Left lobe of liver (tissue), 2 donors: ENCODE data around the gene SNRPB2. TPM values are rescaled to one million over a fixed set of nuclear protein-coding genes. Genes with fewer than 3 reads are reported as not detected.

Source experiments
- ATAC-seq: fragments of 200-7000 bp; cut with Tn5 transposase; one replicate; pipeline ENCODE4 v1.9.1; 2020; ENCODE audit warnings: mild to moderate bottlenecking, moderate library complexity
- DNase-seq: peaks from one replicate; pipeline ENCODE4 v3.0.0-alpha.2; 2020; ENCODE audit warnings: low spot score
- total RNA-seq: library from RNA; stranded (reverse); gene quantifications from one replicate; pipeline ENCODE4 v1.2.1, GENCODE V29; 2021
- donor health status: DM: no; HTN: no; CAD: no; lungs with moderate emphysema.
- donor health status: DM: no; HTN: yes; CAD: no.

SNRPB2 gene
- total RNA-seq, 1 donor from 2014 or later, result 11.0 TPM

DNA sequence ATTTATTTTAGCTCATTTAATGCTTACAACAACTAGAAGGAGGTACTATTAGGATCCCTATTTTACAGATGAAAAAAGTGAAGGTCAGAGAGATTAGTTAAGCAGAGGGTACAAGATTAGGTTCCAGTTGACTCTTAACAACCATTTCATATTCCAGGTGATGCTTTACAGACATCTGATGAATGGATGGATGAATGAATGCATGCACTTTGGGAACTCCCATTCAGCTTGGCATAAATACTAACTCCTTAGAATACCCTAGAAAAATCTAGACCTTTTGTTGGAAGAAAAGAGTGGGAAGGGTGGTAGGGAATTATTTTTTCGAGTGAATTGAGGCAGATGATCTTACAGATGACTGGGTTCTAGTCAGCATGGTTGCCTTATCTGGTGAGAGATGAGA lies 746 bp upstream of the SNRPB2 start:
- DNase-seq (no peak), ATAC-seq (no peak)

- DNase-seq (no peak), ATAC-seq (no peak)
Measured at GRCh38 chr20:16732506-16733152, 2.8 kb downstream of the SNRPB2 start.

DNA sequence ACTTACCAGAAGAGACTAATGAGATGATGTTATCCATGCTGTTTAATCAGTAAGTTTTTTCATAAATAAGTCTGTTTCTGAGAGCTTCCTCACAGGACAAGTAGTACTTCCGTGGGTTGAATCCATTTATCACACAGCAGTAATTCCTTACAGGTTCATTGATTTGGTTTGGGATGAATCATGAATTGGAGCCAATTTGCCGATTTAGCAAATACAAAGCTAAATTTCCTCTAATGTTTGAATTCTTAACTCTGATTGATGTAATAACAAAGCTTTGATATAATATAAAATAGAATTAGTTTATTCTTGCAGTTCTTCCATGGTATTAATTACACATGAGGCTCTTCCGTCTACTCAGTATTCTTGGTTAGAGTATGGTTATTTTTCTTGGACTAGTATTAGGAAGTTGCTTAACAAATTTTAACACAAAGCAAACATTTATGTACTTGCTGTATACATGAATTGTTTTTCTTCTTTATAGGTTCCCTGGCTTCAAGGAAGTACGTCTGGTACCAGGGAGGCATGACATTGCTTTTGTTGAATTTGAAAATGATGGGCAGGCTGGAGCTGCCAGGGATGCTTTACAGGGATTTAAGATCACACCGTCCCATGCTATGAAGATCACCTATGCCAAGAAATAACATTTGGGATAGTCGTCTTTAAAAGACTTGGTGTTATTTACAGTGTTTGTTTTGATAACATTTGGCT lies 10.7 kb downstream of the SNRPB2 start:
- no peak for DNase-seq
- no peak for ATAC-seq

DNA sequence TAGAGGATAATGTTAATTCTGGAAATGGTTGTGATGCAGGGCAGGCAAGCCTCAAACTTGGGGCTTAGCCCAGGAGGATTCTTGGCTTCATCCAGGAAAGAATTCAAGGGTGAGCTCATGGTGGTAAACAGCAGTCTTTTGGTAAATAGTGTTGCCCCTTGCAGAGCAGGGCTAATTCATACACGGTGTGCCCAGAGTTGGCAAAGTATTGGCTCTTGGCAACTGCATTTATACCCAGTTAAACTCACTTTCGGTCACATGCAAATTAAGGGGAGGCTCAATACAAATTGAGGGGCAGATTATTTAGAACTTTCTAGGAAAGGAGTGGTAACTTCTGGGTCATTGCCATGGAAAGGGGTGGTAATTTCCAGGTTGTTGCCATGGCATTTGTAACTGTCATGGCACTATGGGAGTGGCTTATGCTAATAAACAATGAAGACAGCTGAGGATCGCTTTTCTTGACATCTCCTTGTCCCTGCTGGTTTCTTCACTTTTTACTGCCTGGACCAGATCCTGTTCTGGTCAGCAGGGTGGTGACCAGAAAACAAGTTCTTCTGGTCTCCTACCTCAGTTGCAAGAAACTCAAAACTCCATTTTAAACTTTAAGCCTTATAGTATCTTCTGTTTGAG lies 14.5 kb downstream of the SNRPB2 start:
- ATAC-seq (no peak), DNase-seq (no peak)

DNA sequence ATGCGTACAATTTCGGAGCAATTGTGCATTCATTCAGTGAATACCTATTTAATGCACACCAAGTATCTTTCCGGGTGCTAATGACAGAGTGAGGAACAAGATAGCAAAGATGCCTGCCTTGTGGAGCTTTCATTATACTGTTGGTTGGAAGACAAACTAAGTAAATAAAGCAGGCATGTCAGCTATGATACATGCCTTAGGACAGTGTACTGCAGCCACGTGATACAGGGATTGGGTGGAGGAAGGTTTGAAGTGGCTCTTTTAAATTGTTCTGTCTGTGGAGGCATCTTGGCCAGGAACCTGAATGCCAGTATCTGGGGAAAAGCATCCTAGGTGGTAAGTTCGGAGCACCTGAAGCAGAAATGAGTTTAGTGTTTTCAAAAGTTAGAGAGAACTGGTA lies 15.4 kb downstream of the SNRPB2 start:
- DNase-seq (no peak), ATAC-seq (no peak)

DNA sequence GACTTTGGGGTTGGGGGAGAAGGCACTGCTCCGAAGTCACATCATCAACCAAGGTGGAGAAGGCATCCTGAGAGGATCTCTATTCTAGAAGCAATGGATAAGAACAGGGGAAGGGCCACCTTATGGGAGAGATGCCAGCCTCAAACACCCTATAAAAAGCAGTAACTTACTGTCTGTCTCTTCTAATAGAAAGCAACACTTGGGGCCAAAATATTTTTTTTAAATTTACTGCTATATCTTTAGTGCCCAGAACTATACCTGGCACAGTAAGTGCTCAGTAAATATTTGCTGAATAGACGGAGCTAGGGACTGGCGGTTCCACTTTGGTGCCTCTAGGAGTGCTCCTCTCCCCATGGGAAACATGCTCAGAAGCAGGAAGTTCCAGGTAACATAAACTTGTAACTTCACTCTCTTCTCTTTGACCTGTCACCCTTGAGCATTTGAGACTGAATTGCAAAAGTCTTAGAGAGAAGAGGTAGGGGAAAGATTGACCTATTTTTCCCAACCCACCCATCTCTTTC lies 17.5 kb downstream of the SNRPB2 start:
- DNase-seq (no peak), ATAC-seq (peak; percentile 49)

DNA sequence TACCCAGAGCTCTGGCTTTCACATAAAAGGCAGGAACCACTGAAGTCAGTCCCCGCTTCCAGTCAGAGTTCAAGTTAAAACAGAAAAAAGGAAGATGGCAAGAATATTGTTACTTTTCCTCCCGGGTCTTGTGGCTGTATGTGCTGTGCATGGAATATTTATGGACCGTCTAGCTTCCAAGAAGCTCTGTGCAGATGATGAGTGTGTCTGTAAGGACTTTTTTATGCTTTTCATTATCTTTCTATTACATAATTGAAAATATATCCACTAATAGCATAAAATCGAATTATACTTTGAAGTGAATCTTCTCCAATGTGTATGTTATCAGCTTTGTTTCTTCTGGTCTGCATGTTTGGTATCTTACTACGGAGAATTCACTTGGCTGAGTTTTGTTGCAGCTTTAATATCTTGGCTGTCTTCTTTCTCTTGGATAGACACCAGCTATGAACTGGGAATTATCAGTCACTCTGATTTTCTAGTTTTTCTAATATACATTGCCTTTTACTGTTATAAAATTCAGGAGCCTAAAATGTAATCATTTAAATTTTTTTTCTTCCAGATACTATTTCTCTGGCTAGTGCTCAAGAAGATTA lies 18.6 kb downstream of the SNRPB2 start, which contains the start of gene OTOR:
TSS of gene OTOR (plus strand) at position 51 of the 593 bp plus-strand sequence. CDS start at position 95, 44 bp downstream.
- DNase-seq, result no peak
- ATAC-seq, result no peak

GRCh38 chr20:16749573-16749972 lies 19.7 kb downstream of the SNRPB2 start:
- DNase-seq, result no peak
- no peak for ATAC-seq

- DNase-seq (no peak), ATAC-seq (no peak)
Measured at GRCh38 chr20:16752082-16752481, 22.3 kb downstream of the SNRPB2 start.

DNA sequence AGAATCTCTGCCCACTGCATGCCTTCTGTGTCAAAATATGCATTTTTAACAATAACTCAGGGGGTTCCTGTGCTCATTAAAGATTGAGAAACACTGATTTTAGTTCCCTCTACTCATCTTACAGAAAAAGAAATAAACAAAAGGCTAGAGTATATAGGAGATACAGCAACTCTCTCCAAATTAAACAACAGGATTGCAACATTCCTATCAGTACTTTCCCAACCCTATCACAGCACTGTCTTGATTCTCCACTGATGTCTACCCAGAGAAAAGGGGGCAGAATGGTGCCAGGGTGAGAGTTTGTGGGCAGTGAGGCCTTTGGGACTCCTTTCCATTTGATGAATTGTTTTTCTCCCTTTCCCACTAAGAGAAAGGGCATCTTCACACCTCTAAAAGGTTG lies 23.1 kb downstream of the SNRPB2 start:
- DNase-seq, result no peak
- ATAC-seq, result peak; percentile 64

DNA sequence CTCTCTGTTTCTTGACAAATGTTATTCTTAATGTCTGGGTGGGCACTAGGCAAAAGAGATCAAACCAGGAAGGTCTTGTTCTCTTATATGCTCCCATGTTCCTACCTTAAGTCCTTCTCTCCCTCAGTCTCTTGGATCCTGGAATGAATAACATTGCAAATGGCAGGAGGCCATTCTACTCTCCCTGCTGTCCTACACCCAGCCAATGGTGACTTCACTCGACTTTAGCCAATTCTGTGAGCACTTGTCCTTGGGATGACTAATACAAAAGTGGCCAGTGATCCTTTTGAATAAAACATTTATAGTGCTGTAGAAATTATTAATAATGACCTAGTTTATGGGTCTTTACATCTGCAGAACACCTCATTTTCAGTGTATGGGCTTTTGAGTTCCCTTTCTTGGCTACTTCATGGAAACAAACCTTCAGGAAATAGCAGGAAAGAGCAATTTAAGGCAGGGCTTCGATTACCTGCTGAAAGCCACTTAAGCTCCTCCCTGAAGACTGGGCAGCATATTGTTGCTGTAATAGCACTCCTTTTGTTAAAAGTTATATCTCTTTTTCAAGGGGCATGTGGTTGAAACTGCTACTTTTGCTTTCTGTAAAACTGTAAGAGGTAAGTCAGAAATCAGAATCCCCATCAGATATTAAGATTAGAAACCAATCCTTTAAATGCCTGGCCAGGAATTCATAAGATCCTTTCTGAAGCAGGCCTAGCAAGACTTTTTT lies 28.8 kb downstream of the SNRPB2 start:
- ATAC-seq (no peak), DNase-seq (no peak)

- no peak for ATAC-seq
- DNase-seq, result no peak
Measured at GRCh38 chr20:16759181-16759563, 29.3 kb downstream of the SNRPB2 start.

GRCh38 chr20:16760431-16761304 lies 30.8 kb downstream of the SNRPB2 start:
- DNase-seq (no peak), ATAC-seq (peak; percentile 20)

- DNase-seq (peak; percentile 48), ATAC-seq (peak; percentile 97)
Measured at GRCh38 chr20:16761305-16761829, 31.5 kb downstream of the SNRPB2 start.

GRCh38 chr20:16764560-16764959 lies 34.7 kb downstream of the SNRPB2 start:
- no peak for ATAC-seq
- DNase-seq, result no peak

DNA sequence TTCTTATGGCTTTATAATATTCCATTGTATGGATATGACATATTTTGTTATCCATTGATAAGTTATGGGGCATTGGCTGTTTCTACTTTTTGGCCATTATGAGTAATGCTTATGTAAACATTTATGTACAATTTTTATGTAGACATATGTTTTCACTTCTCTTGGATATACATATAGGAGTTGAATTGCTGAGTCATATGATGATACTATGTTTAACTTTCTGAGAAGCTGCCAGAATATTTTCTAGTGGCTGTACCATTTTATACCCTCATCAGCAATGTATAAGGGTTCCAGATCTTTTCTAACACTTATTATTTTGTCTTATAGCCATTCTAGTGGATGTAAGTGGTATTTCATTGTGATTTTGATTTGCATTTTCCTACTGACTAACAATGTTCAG lies 41.4 kb downstream of the SNRPB2 start:
- ATAC-seq, result no peak
- DNase-seq, result no peak

- ATAC-seq, result no peak
- DNase-seq, result no peak
Measured at GRCh38 chr20:16775961-16776360, 46.1 kb downstream of the SNRPB2 start.

GRCh38 chr20:16777126-16777525 lies 47.3 kb downstream of the SNRPB2 start:
- ATAC-seq (no peak), DNase-seq (no peak)

DNA sequence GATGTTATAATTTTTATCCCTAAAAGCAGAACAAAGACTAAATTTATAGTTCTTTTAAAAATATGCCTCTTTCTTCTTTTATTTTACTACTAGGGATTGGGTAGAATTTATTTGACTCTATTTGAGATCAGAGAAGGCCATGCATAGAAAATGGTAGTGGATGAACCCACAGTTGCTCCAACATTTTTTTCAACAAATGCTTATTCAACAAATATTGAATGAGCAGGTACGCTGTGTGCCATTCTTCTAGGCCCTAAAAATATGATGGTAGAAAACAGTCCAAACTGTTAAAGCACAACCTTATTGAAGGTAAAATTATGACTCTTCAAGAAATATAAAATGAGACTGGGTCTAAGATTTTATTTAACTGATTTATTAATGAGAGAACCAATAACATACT lies 48.3 kb downstream of the SNRPB2 start:
- ATAC-seq, result no peak

GRCh38 chr20:16781496-16781895 lies 51.7 kb downstream of the SNRPB2 start:
- ATAC-seq (no peak), DNase-seq (no peak)

More for the DNA sequence above, 48.3 kb downstream of the SNRPB2 start:
- no peak for DNase-seq
